WERI-Rb-1 (cell line): ENCODE results near the gene FMN2.

ENCODE experiments used
- DNase-seq: peaks from one replicate; pipeline ENCODE4 v3.0.0-alpha.2; 2020
- H3K27ac ChIP-seq: fragments of 250-450 bp; sonication (Bioruptor Pico); 2 replicates; pipeline ENCODE4 v1.5.1; 2020; ENCODE audit warnings: mild to moderate bottlenecking, moderate library complexity
- H3K27me3 ChIP-seq: fragments of 250-450 bp; sonication (Bioruptor Pico); 2 replicates; pipeline ENCODE4 v1.5.1; 2021; ENCODE audit warnings: mild to moderate bottlenecking, low read depth, moderate library complexity; ENCODE audit not compliant: insufficient read depth, severe bottlenecking
- H3K36me3 ChIP-seq: fragments of 250-450 bp; sonication (Bioruptor Pico); 2 replicates; pipeline ENCODE4 v1.5.1; 2020; ENCODE audit warnings: mild to moderate bottlenecking, moderate library complexity
- H3K4me3 ChIP-seq: 2 replicates; pipeline ENCODE4 v1.5.1; 2011; ENCODE audit warnings: low read depth, mild to moderate bottlenecking, control low read depth, low read length
- H3K9me3 ChIP-seq: fragments of 250-450 bp; sonication (Bioruptor Pico); 2 replicates; pipeline ENCODE4 v1.5.1; 2021; ENCODE audit warnings: mild to moderate bottlenecking, moderate library complexity; ENCODE audit not compliant: severe bottlenecking
- TF ChIP-seq, protein P1 (sequence below): IDR thresholded peaks from 2 replicates; pipeline ENCODE4 v1.5.1; 2011; ENCODE audit warnings: low read depth, mild to moderate bottlenecking, control low read depth, inconsistent platforms, low read length

Gene FMN2

DNA sequence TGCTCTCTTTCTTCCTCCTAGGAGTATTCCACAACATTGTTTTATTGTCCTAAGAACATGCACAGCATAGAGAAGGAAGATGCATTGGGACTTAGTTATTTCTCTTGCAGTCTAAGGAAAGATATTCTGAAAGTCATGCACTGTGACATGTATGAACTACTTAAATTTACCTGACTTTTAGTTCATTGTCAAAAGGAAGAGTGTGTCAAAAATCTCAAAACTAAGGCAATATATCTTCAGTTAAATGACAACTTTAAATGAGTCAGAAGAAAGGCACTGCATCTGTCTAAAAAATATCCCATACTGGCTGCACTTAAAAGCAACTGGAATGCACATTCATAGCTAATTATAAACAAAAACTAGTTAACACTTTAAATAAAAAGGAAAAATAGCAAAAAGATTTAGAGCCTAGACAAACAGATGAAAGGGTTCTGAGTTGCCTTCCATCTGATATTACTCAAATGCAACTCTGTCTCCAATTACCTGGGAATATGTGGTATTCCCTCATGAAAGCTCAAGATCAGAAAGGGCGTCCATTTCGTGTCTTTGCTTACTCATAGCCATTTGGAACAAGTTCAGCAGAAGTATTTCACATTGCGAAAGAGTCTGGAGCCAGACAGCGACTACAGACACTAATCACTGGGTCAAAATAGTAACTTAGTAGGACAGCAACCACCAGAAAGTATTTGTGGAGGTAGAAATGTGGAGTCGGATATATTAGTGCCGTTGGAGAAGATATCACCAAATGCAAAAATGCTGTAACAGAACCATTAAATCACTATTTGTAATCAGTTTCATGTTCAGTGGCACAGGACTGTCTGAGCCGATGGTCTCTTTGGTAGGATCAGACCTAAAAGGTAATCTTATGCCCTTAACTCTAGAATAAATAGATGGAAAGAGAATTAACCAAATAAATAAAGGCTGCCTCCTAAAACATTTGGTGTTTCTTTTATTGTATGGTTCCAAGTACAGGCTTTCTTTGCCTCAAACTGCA, 294.6 kb downstream of the FMN2 start:
- H3K27me3 ChIP-seq, result no peaks in the 10 kb centered on the region
- H3K9me3 ChIP-seq, result peaks cover 7% of the 10 kb centered on the region
- no peak overlapping the region for H3K27ac ChIP-seq
- no peak overlapping the region for H3K4me3 ChIP-seq
- DNase-seq, result no peak
- TF ChIP-seq, protein P1, sequence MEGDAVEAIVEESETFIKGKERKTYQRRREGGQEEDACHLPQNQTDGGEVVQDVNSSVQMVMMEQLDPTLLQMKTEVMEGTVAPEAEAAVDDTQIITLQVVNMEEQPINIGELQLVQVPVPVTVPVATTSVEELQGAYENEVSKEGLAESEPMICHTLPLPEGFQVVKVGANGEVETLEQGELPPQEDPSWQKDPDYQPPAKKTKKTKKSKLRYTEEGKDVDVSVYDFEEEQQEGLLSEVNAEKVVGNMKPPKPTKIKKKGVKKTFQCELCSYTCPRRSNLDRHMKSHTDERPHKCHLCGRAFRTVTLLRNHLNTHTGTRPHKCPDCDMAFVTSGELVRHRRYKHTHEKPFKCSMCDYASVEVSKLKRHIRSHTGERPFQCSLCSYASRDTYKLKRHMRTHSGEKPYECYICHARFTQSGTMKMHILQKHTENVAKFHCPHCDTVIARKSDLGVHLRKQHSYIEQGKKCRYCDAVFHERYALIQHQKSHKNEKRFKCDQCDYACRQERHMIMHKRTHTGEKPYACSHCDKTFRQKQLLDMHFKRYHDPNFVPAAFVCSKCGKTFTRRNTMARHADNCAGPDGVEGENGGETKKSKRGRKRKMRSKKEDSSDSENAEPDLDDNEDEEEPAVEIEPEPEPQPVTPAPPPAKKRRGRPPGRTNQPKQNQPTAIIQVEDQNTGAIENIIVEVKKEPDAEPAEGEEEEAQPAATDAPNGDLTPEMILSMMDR, result no peak
- peaks cover 35% of the 10 kb centered on the region for H3K36me3 ChIP-seq

DNA sequence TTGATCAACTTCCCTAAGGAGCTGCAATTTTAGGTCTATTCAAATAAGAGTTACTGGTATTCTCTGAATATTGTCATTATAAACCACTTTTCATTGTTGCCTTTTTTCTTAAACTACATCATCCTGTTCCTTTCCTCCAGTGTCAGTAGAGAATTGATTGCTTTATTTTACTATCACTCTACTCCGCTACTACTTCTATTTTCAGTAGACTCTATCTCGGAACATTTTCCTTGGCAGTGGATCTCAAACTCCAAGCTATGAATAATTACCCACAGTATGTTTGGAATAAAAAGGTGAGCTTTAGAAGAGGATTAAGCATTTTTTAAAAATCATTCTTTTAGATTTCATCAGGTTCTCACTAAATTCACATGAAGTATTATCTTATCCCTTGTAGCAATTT, 295.4 kb downstream of the FMN2 start:
- no peak for DNase-seq
- no peaks in the 10 kb centered on the region for H3K27me3 ChIP-seq
- no peaks in the 10 kb centered on the region for H3K9me3 ChIP-seq
- TF ChIP-seq, protein P1, result no peak
- no peak overlapping the region for H3K4me3 ChIP-seq
- H3K27ac ChIP-seq, result no peak overlapping the region
- peaks cover 28% of the 10 kb centered on the region for H3K36me3 ChIP-seq

DNA sequence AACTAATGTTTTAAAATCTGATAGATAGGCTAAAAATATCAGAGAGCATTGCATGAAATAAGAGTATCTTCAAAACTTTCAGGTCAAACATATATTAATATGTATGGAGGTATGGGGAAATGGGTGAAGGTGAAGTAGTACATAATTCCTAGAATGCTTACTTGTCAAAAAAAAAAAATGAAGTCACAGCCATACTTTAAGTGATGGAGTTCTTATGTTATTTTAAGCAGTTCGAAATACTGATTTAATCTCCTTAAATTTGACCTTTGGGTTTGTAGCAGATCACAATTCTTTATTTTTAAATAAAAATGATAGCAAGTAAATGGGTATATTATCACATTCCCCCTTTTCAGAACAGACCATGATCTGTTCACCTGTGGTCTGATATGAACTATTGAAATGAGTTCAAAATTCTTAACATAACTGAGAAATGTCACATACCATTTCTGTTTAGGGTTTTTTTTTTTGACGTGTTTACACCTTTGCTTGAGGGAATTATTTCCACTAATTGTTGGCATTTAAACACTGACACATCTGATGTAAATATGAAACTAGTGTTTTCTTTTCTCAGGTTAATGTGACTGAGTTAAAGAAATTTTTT, 300.1 kb downstream of the FMN2 start:
- H3K4me3 ChIP-seq, result no peak overlapping the region
- H3K9me3 ChIP-seq, result no peaks in the 10 kb centered on the region
- peaks cover 47% of the 10 kb centered on the region for H3K36me3 ChIP-seq
- H3K27me3 ChIP-seq, result no peaks in the 10 kb centered on the region
- H3K27ac ChIP-seq, result no peak overlapping the region
- TF ChIP-seq, protein P1, result no peak
- DNase-seq, result no peak

DNA sequence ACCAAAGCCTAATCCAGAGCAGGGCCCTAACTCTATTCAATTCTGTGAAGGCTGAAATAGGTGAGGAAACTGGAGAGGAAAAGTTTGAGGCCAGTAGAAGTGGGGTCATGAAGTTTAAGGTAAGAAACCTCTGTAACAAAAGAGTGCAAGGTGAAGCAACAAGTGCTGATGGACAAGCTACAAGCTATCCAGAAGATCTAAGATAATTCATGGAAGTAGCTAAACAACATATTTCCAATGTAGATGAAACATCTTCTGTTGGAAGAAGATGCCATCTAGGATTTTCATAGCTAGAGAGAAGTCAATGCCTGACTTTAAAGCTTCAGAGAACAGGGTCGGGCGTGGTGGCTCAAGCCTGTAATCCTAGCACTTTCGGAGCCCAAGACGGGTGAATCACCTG, 302.7 kb downstream of the FMN2 start:
- TF ChIP-seq, protein P1, result no peak
- Histone ChIP-seq H3K27me3 (no peaks in the 10 kb centered on the region), H3K36me3 (peaks cover 44% of the 10 kb centered on the region), H3K9me3 (no peaks in the 10 kb centered on the region), H3K4me3 (no peak overlapping the region), H3K27ac (no peak overlapping the region)
- no peak for DNase-seq

DNA sequence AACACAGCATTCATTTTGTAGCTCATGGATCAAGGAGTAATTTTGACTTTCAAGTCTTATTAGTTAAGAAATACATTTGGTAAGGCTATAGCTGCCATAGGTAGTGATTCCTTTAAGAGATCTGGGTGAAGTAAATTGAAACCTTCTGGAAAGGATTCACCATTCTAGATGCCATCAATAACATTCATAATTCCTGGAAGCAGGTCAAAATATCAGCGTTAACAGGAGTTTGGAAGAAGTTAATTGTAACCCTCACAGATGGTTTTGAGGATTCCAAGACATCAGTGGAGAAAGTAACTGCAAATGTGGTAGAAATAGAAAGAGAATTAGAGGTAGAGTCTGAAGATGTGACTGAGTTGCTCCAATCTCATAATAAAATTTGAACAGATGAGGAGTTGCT, 303.7 kb downstream of the FMN2 start:
- TF ChIP-seq, protein P1, result no peak
- Histone ChIP-seq H3K36me3 (peaks cover 52% of the 10 kb centered on the region), H3K27me3 (no peaks in the 10 kb centered on the region), H3K9me3 (no peaks in the 10 kb centered on the region), H3K27ac (no peak overlapping the region), H3K4me3 (no peak overlapping the region)
- DNase-seq, result no peak
